ENCODE data around the gene FOLR2.
"Not testable (repeated sequence)": the region's sequence is repeated elsewhere in the genome, so short reads cannot be mapped to it uniquely, and the experiment has no call there.

DNA sequence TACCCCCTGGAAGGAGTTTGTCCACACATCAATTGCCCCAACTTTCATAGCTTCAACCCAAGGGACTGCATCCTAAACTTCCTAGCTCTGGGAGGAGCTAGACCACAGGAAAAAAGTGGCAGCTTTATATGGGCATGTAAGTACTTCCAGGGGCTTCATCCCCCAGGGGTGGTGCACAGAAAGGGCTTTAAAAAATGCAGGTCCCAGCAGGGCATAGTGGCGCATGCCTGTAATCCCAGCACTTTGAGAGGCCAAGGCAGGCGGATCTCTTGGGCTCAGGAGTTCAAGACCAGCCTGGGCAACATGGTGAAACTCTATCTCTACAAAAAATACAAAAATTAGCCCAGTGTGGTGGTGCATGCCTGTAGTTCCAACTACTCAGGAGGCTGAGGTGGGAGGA, 9.8 kb upstream of the FOLR2 start:
- TF ChIP-seq, protein P1, sequence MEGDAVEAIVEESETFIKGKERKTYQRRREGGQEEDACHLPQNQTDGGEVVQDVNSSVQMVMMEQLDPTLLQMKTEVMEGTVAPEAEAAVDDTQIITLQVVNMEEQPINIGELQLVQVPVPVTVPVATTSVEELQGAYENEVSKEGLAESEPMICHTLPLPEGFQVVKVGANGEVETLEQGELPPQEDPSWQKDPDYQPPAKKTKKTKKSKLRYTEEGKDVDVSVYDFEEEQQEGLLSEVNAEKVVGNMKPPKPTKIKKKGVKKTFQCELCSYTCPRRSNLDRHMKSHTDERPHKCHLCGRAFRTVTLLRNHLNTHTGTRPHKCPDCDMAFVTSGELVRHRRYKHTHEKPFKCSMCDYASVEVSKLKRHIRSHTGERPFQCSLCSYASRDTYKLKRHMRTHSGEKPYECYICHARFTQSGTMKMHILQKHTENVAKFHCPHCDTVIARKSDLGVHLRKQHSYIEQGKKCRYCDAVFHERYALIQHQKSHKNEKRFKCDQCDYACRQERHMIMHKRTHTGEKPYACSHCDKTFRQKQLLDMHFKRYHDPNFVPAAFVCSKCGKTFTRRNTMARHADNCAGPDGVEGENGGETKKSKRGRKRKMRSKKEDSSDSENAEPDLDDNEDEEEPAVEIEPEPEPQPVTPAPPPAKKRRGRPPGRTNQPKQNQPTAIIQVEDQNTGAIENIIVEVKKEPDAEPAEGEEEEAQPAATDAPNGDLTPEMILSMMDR (IDR thresholded peaks at IDR 0.05; ENCODE audit: low read length): not testable (repeated sequence)
- TF ChIP-seq EZH2 (IDR thresholded peaks at IDR 0.05; ENCODE audit: borderline replicate concordance, low read length): not testable (repeated sequence)

Data from OCI-LY1 (cell line).